Transverse colon (tissue), 4 donors: ENCODE measurements around the gene UBD. TPM values are rescaled to one million over a fixed set of nuclear protein-coding genes. Genes with fewer than 3 reads are reported as not detected.

Source experiments
- DNase-seq: peaks from one replicate; pipeline ENCODE4 v3.0.0-alpha.2; 2019
- H3K27ac ChIP-seq, 4 donors: fragments of 200-600 bp; sonication (generic); 2 replicates each; pipeline ENCODE4 v1.5.1; 2016 to 2018; ENCODE audit warnings: inconsistent platforms in 4 of 4
- H3K27me3 ChIP-seq: fragments of 200-600 bp; sonication (generic); 2 replicates; pipeline ENCODE4 v1.5.1; 2017; ENCODE audit warnings: inconsistent platforms
- H3K36me3 ChIP-seq, 4 donors: fragments of 200-600 bp; sonication (generic); 2 replicates each; pipeline ENCODE4 v1.5.1; 2017 to 2019; ENCODE audit warnings: inconsistent platforms in 4 of 4
- H3K4me1 ChIP-seq, 4 donors: fragments of 200-600 bp; sonication (generic); 2 replicates each; pipeline ENCODE4 v1.5.1; 2017 to 2020; ENCODE audit warnings: inconsistent platforms in 4 of 4
- H3K4me3 ChIP-seq, 4 donors: fragments of 200-600 bp; sonication (generic); 1 replicate in 1 of 4; 2 replicates in 3 of 4; pipeline versions ENCODE4 v1.5.1 to v1.6.1; 2017 to 2019; ENCODE audit warnings: inconsistent platforms in 4 of 4
- H3K9me3 ChIP-seq, 2 donors: fragments of 200-600 bp; sonication (generic); 2 replicates each; pipeline ENCODE4 v1.5.1; 2017 to 2019; ENCODE audit warnings: inconsistent platforms in 2 of 2
- CTCF ChIP-seq, 5 experiments: fragments of 200-600 bp in 3 of 5; fragments of 450-650 bp in 2 of 5; sonication (generic) in 3 of 5; IDR thresholded peaks; 1 replicate in 2 of 5; 2 replicates in 3 of 5; pipeline ENCODE4 v1.5.1; 2016 to 2017; ENCODE audit warnings: antibody characterized with exemption in 5 of 5, inconsistent platforms in 3 of 5, mild to moderate bottlenecking in 2 of 5, moderate library complexity in 1 of 5
- EP300 ChIP-seq: sonication (generic); formaldehyde crosslinking; IDR thresholded peaks from one replicate; pipeline ENCODE4 v1.6.1; 2017; ENCODE audit warnings: antibody characterized with exemption, low read depth
- POLR2A ChIP-seq: fragments of 450-650 bp; IDR thresholded peaks from one replicate; pipeline ENCODE4 v1.6.1; 2016; ENCODE audit warnings: antibody characterized with exemption, mild to moderate bottlenecking, moderate library complexity
- POLR2AphosphoS5 ChIP-seq, 3 donors: sonication (generic); formaldehyde crosslinking; IDR thresholded peaks; one replicate each; pipeline ENCODE4 v1.6.1; 2016; ENCODE audit warnings: antibody characterized with exemption in 3 of 3
- WGBS, 2 donors: methylation state at CpG; one replicate each; pipeline ENCODE4 v1.1.5; 2018; ENCODE audit warnings: low coverage in 1 of 2; 5-methylcytosine and 5-hydroxymethylcytosine counted together
- in situ Hi-C, 4 donors: fragments of 200-750 bp; cut with MboI; loops; one replicate each; pipeline versions ENCODE4 v1.15.0 to v1.15.1; 2017; ENCODE audit warnings: low sequenced_read_pairs in 3 of 4, low pct_ligation_motif_present in 1 of 4, low pct_unique_long_range_greater_than_20kb in 1 of 4
- intact Hi-C: fragments of 100-400 bp; cut with DNase I; formaldehyde crosslinking; loops from one replicate; pipeline ENCODE4 v1.15.1; 2023; ENCODE audit warnings: low total_unique reads
- total RNA-seq, 4 donors: library from RNA; depleted of rRNA; stranded (reverse); fragments of >200 nt; gene quantifications; one replicate each; pipeline ENCODE4 v1.1.0, GENCODE V29; 2016

The UBD gene
- total RNA-seq, 4 donors from 2014 or later = 0.96 to 8.4 TPM; not detected in 2

GRCh38 chr6:29519291-29520010, 40.1 kb downstream of the UBD start:
- H3K27ac ChIP-seq = no peak overlapping the region
- DNase-seq = no peak
- intact Hi-C loops = no loop called here
- no peaks in the 10 kb centered on the region for H3K36me3 ChIP-seq
- WGBS, 2 donors = 79% methylated on average over 6 of the region's 6 CpGs; no CpG with 5 or more reads in 1 of the 2 donors
- no peak overlapping the region for H3K4me3 ChIP-seq
- H3K4me1 ChIP-seq = no peaks in the 10 kb centered on the region
- H3K27me3 ChIP-seq = no peaks in the 10 kb centered on the region
- in situ Hi-C loops = no loop called here
- H3K9me3 ChIP-seq = no peaks in the 10 kb centered on the region
- no peak for TF ChIP-seq EP300
- no peak for TF ChIP-seq CTCF (IDR thresholded peaks at IDR 0.05)
- TF ChIP-seq POLR2AphosphoS5 (IDR thresholded peaks at IDR 0.05) = no peak
- no peak for TF ChIP-seq POLR2A

DNA sequence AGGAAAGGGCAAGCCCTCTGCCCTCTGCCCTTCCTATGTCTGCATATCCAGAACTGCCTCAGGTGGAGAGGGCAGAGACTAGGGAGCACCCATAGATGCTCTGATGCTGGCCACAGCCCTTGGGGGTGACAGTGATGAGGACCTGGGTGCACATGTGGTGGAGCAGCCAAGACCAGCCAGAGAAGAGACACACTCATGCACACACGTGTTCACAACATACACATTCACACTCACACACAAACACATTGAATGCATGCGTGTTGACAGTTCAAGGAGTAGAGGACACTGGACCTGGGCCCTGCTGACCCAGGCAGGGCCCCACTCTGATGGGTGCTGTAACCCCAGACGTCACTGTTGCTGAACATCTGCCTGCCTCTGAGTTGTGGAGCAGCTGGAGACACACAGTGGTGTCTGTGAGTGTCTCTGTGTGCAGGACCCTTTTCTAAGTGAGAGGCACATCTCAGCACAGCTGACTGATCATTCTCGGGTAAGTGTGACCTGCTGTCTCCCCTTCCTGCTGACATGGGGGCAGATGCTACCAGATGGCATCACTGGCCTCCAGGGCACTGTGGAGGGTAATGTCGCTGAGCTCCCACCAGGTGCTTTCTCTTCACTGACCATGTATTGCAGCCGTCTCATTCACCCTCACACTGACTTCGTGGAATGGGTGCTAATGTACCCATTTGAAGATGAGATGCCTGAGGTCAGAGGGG, 41.6 kb downstream of the UBD start:
- WGBS, 2 donors = 60 to 82% methylated on average over 1 to 7 of the region's 7 CpGs
- Histone ChIP-seq H3K27ac (no peak overlapping the region), H3K36me3 (no peaks in the 10 kb centered on the region), H3K27me3 (no peaks in the 10 kb centered on the region), H3K9me3 (no peaks in the 10 kb centered on the region), H3K4me3 (no peak overlapping the region), H3K4me1 (no peaks in the 10 kb centered on the region)
- no peak for DNase-seq
- intact Hi-C loops (no loop called here), in situ Hi-C loops (no loop called here)
- TF ChIP-seq EP300 (no peak), POLR2A (no peak), CTCF (IDR thresholded peaks at IDR 0.05) (no peak), POLR2AphosphoS5 (IDR thresholded peaks at IDR 0.05) (no peak)

DNA sequence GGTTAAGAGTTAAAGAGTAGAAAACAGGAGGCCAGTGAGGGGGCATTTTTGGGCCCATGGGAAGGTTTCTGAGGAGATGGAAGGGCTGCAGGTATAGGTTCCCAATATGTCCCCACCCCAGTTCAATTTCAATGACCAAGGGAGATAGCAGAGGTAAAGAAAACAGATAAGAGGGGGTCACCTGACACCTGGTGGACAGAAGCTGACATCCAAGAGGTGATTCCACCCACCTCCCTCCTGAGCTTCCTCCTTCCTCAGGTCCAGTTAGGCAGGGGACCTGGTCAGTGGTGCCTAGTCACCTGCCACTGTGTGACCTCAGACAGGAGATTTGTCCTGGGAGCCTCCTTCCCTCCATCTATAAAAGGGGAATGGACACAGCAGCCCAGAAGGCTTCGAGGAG, 42.3 kb downstream of the UBD start:
- Histone ChIP-seq H3K9me3 (no peaks in the 10 kb centered on the region), H3K27ac (no peak overlapping the region), H3K36me3 (no peaks in the 10 kb centered on the region), H3K4me1 (no peaks in the 10 kb centered on the region), H3K27me3 (no peaks in the 10 kb centered on the region), H3K4me3 (no peak overlapping the region)
- intact Hi-C loops = no loop called here
- TF ChIP-seq EP300 = no peak
- no peak for TF ChIP-seq POLR2AphosphoS5 (IDR thresholded peaks at IDR 0.05)
- TF ChIP-seq CTCF (IDR thresholded peaks at IDR 0.05) = no peak
- no peak for TF ChIP-seq POLR2A
- WGBS, 2 donors = 86% methylated on average over 1 of the region's 1 CpG; no CpG with 5 or more reads in 1 of the 2 donors
- in situ Hi-C loops = no loop called here
- no peak for DNase-seq

GRCh38 chr6:29516108-29516507, 43.4 kb downstream of the UBD start:
- in situ Hi-C loops = no loop called here
- intact Hi-C loops = no loop called here
- Histone ChIP-seq H3K27ac (no peak overlapping the region), H3K9me3 (no peaks in the 10 kb centered on the region), H3K36me3 (no peaks in the 10 kb centered on the region), H3K4me1 (no peaks in the 10 kb centered on the region), H3K27me3 (no peaks in the 10 kb centered on the region), H3K4me3 (no peak overlapping the region)
- 50 to 100% methylated on average over 2 to 6 of the region's 6 CpGs for WGBS, 2 donors
- TF ChIP-seq CTCF (IDR thresholded peaks at IDR 0.05) (no peak), POLR2AphosphoS5 (IDR thresholded peaks at IDR 0.05) (no peak), POLR2A (no peak), EP300 (no peak)
- DNase-seq = no peak
